ENCODE measurements around the gene EDC4.
"Not testable (repeated sequence)": the region's sequence is repeated elsewhere in the genome, so short reads cannot be mapped to it uniquely, and the experiment has no call there.

EDC4 gene

DNA sequence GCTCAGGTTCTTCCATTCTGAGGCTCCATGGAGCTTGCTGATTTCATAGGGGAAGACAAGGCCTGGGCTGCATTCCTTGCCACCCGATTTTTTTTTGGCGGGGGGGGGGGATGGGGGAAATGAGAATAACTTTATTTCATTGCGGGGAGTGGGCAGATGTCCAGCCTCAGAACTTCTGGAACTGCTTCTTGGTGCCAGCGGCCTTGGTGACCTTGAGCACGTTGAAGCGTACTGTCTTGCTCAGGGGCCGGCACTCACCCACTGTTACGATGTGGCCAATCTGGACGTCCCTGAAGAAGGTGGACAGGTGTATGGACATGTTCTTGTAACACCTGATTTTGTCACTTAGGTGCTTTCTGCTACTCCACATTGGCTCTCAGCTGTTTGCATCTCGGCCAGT lies 17.1 kb upstream of the EDC4 start:
- no peak for DNase-seq

DNA sequence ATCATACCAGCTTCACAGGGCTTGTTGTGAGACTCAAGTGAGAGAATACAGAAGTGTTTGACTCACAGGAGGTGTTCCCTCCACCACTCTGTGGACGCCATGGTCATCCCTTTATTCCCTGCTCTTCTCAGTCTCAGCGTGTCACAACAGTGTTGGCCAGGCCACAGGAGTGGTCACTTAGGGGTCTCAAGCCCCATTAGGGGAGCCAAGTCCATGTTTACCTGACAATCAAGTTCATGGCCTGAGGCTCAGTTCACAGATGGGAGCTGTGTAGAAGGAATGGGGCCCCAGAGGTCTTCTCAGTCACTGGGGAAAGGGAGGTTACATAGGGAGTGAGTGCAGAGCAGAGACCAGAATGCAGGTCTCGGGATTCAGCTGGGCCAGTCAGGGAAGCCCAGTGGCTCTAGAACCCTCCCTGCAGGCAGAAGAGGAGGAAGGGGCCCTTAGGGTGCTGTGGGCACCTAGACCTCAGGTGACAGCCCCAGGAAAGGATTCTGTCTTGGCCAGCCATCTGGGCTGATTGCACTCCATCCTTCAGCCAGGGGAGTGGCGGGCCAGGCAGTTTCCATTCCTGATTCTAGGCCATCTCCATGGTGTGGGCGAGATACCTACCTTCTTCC lies 15.8 kb upstream of the EDC4 start:
- DNase-seq: no peak

DNA sequence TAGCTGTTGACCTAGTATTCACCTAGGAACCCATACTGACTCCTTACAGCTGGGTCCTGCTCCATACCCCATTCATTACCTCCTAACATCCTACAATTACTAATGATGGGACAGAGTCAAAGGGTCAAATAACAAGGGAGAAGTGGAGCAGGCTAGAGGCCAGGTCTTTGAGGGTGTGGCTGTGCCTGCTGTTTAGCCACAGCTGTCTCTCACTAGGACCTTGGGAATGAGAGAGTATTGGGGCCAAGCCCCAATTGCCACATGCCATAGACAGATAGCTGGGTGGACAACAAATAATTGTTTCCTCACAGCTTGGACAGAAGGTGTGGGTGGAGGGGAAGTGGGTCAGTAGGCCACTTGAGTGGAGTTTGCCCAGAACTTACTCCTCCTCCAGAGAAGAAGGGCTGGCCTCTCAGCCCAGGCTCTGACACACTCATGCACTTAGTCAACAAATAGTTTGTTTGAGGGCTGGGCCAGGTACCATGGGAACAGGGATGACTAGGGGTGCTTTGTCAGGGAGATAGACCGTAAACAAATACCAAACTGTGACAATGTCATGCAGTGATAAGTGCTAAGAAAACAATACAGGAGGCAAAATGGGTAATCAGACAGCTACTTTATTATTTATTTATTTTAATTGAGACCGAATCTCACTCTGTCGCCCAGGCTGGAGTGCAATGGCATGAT lies 15.2 kb upstream of the EDC4 start:
- DNase-seq: peak; percentile 15

DNA sequence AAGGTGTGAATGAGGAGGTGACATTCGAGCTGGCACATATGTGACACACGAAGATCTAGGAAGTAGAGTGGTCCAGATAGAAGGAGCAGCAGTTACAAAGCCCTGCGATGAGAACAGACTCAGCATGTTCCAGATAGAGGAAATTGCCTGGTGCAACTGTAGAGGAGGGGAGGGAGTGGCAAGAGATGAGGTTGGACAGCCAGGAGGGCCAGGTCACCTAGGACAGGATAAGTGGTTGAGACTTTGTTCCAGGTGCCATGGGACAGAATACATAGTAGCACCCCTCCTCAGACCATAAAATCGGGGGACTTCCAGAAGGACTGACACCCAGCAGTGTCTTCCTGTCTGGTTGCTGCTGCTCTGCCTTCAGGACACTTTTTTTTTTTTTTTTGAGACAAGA lies 14.4 kb upstream of the EDC4 start:
- DNase-seq: no peak

DNA sequence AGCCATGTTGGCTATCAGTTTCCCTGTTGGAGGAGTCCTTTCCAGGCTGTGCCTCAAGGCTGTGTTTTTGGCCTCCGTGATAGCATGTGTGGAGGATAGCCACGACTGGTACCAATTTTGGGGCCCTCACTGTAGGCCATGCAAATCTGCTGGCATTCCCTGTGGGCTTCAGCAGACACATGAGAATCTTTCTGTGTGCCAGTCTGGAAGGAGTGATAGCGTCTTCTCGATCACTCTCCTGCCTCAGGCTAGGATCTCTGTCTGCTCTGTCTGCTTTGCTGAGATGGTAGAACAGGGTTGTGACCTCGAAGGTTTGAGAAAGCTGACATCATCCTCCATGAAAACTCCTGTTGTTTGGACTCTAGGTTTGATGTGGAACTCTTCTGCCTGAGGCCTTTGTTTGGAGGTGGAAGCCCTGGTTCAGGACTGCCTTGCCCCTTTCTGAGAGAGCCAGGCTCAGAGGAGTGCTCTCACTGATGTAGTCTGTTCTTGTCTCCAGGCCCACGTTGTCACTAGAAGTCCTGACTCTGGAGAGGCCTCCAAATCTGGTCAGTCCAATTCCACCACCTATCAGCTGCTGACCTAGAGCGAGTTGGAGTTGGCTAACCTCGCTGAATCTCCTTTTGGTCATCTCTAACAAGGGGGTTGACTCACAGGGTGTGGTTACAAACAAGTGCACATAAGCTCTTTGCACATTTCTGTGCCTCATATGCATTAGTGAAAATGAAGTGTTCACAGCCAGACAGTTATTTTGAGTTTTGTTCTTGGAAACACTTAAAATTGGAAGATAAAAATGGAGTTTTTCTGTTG lies 12.1 kb upstream of the EDC4 start:
- DNase-seq: peak; percentile 47

DNA sequence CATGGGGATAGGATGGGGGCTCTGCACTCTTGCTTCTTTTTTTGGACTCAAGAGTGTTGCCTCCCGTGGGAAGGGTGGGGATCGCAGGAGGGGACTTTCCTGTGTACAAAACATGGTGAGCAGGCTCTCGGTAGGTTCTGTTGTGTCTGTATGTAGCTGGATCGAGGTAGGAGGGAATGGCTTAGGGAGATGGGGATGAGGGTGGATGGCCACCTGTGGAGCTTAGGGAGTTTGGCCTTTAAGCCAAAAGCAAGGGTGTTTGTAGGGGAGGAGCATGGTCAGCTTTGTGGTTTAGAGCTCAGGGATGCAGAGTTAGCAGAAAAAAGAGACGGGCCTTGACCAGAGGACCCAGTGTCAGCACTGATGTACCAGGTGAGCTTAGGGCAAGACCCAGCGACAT lies 11.0 kb upstream of the EDC4 start:
- DNase-seq: no peak

DNA sequence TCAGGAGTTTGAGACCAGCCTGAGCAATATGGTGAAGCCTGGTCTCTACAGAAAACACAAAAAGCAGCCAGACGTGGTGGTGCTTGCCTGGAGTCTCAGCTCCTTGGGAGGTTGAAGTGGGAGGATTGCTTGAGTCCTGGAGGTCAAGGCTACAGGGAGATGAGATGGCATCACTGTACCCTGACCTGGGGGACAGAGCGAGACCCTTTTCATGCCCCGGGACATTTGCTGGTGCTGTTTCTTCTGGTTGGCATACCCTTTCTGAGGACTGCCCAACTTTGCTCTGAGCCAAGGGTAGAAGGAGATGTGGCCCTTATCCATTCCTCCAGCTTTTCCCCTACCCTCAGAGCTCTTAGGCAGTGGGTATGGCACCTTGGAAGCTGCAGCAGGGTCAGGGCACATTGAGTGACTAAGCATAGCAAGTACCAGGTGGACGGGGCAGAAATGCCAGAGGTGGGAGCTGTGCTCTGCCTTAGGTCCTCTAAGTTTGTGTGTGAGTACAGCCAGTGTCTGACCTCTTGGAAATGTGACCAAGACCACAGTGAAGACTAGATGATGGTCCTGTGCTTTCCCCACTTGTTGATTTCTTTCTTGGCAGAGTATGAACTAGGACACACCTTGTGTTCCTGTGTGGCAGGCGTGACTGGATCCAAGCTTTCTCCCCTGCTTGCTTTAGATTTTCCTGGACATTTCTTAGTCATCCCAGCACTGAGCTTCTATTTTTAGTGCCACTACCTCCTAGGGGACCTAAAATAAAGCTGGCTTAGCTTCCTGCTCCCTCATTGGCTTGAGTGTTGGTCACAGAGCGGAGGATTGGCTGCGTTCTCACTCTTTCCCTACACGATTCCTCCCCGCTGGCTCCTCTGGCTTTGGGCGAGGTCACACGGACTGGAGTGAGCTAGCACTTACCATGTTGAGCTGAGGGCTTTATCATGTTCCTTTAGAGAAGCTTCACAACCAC lies 9.9 kb upstream of the EDC4 start:
- no peak for DNase-seq

DNA sequence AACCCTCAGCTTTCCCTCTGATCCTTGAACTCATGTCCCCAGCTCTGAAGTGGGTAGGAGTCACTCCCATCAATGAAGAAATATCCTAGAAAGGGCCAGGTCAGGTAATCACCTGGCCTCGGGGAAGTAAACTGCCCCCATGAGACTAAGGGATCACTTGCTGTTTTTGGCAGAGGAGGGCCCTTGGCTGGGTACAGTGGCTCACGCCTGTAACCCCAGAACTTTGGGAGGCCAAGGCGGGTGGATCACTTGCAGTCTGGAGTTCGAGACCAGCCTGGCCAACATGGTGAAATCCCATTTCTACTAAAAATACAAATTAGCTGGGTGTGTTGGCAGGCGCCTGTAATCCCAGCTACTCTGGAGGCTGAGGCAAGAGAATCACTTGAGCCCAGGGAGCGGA lies 8.8 kb upstream of the EDC4 start:
- not testable (repeated sequence) for DNase-seq

DNA sequence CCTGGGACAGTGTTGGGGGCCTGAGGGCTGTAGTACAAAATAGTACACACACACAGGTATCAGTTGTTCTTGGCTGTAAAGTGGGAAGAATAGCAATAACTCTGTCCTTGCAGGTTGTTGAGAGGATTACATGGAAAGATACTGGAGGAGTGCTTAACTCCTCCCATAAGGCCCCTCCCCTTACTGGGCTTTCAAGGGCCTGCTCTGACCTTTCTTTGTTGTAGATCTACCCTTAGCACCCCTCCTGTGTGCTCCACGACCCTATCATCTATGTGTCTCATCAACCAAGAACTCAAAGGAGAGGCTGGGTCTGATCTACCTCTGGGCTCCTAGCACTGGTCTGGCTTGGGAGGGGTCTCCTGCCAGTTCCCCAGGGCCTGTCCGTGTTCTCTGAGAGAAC lies 8.3 kb upstream of the EDC4 start:
- DNase-seq: no peak

DNA sequence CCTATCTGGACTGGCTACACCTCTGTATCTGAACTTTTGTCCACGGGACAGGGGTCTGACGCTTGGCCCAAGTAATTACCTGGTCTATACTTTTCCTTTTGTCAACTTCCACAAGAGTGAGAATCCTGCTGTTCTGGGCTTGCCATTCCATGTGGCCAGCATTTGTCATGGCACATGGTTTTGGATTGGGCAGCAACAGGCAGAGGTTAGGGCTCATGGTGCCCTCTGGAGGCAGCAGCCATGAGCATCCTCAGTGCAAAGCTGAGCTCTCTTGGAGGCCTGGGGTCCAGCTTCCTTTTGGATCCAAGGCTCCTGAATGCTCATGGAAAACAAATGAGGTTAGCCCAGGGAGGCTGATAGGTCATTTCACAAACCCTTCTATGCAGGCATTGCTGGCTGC lies 7.5 kb upstream of the EDC4 start:
- peak; percentile 5 for DNase-seq

DNA sequence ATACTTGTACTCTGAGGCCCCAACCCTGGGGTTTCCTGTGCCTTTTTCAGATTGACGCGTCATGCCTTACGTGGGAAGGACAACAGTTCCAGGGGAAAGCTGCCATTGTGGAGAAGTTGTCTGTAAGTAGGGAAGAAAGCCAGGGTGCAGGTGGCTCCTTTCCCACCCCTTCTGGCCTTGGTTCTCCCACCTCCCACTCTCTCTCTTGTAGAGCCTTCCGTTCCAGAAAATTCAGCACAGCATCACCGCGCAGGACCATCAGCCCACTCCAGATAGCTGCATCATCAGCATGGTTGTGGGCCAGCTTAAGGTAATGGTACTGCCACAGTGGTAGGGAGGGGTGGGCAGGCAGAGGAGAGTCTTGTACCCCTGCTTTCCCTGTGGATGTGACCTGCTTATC lies 4.6 kb upstream of the EDC4 start:
- DNase-seq: no peak

DNA sequence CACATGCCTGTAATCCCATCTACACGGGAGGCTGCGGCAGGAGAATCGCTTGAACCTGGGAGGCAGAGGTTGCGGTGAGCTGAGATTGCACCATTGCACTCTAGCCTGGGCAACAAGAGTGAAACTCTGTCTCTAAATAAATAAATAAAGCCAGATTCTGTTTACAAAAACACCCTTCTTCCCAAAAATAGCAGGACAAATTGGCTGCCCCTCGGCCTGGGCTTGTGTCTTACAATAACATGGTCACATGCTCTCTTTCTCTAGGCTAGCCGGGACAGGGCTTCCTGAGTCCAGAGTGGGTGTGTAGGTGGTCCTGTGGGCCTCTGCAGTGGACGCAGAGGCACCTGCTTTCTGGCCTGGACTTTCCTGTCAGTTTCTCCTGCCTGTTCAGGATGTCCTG lies 3.2 kb upstream of the EDC4 start:
- DNase-seq: no peak

DNA sequence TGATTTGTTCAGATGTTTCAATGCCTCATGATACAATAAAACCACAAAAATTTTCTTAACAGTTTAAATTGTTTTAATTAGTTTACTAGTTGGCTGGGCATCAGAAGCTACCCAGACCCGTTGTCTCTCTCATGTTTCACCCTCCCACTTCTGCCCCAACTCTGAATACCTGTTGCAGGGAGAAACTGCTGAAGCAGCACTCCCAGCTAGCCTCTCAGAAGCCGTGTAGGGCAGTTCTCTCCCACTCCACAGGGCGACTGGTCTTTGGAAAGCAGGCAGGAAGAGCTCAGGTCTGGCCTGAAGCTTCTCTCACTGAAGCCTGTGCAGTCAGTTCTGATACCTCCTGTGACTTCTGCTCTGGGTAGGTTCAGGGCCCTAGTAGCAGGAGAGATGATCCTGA lies 1.6 kb upstream of the EDC4 start:
- no peak for DNase-seq

DNA sequence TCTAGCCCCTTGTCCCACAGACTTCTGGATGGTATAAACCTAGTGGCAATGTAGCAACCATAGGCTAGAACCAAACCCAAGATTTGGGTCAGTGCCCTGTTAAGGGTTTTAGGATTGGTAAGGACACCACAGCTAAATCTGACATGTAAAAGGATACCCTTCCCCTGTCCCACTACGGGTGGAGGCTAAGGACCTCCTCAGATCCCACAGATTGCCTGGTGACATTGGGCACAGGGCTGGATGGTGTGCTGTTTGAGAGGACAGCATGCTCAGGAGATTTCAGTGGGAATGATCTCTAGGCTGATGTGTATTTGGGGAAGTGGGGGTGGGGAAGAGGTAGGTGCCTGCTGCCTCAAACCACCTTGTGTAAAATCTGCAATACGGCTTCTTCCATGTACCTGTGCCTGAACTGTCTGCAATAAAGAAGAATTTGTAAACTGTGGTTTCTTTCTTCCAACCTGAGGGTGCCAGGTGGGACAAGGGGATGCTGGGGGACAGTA lies 671 bp upstream of the EDC4 start:
- no peak for DNase-seq

DNA sequence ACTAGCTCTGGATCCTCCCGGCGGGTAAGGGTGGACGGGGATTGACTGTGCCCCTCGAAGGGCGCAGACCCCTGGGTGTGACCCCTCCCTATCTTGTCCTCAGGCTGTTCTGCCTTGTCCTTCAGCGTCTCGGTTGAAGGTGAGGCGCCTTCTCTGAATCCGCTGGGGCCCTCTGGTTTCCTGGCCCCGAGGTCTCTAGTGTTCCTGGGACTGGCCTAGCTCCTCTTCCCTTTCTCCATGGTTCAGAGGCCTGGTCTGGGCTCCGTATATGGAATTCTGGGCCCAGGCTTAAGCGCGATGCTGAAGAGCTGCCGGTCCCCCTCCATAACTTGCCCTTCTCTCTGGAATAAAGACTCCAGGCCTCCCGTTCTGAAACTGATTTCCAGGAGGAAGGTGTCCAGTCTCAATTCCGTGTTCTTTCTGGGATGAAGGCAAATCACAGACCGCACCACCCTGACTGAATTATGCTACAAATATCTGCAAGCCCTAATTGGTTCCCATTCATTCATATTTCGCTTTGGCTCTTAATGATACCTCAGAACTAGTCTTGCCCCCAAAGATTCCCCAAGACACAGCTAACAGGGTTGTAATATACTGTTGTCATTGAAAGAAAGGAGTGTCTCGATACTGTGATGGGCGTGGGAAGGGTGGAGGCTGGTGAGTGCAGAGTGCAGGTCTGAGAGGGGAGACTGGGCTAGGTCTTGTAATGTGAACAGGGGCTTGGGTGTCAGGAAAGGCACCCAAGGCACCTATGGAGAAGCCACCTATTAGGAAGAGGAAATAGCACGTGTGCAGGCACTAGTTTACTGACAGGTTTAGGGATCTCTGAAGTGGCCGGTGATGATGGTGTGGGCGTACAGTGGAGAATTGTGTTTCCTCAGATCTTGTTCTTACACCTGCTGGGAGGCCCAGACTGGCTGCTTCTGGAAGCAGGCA lies 851 bp downstream of the EDC4 start:
- no peak for DNase-seq

DNA sequence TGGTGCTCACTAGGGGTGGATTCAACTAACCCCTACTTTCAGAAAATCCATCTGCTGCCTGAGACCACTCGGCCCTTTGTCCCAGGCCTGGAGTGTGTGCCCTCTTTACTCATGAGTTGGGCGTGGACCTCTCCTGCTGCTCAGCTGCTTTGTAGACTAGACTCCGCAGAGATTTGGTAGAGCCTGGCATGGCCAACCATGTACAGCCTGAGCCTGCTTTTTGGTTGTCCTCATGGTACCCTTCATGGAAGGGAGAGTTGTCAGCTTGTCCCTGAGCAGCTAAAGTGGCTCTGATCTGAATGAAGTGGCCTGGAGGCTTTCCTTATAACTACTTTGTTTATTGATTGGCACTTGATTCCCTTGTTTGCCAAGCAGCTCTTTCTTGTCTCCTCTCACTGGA lies 1.5 kb downstream of the EDC4 start:
- DNase-seq: no peak

DNA sequence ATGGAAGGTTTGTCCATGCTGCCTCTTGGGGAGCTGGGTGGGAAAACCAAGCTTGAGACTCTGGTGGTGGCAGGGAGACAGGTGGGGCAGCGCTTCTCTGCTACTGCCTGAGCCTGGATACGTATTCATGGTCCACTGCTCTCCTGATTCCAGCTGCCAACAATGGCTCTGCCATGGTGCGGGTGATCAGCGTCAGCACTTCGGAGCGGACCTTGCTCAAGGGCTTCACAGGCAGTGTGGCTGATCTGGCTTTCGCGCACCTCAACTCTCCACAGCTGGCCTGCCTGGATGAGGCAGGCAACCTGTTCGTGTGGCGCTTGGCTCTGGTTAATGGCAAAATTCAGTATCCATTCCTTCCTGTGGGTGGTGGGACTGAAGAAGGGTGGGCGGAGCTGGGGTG lies 4.2 kb downstream of the EDC4 start:
- no peak for DNase-seq

DNA sequence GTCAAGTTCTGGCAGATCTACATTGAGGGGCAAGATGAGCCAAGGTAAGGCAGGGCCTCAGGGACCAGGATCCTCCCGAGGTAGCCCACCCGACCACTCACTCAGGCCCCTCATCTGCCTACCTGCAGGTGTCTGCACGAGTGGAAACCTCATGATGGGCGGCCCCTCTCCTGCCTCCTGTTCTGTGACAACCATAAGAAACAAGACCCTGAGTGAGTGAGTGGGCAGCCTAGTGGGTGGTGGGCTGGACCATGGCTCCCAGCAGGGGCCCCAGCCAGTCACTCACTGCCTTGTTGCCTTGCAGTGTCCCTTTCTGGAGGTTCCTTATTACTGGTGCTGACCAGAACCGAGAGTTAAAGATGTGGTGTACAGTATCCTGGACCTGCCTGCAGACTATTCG lies 5.4 kb downstream of the EDC4 start:
- DNase-seq: no peak

DNA sequence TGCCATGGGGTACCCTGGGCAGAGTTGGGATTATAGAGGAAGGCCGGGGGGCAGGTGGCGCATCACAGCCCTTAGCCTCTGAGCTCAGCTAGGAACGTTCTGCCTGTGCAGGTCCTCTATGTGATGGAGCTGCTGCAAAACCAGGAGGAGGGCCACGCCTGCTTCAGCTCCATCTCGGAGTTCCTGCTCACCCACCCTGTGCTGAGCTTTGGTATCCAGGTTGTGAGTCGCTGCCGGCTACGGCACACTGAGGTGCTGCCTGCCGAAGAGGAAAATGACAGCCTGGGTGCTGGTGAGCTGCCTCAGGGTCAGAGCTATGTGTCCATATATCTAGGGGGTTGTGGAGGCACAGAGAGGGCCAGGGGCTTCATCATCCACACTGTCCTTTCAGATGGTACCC lies 6.0 kb downstream of the EDC4 start:
- no peak for DNase-seq

DNA sequence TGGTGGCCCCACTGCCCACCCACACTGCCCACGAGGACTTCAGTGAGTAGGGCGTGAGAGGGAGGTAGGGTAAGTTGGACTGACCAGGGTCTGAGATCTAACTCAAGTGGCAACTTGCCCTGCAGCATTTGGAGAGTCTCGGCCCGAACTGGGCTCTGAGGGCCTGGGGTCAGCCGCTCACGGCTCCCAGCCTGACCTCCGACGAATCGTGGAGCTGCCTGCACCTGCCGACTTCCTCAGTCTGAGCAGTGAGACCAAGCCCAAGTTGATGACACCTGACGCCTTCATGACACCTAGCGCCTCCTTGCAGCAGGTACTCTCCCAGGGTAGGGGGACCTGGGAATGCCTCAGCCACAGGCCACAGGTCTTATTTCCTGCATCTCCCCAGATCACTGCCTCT lies 6.6 kb downstream of the EDC4 start:
- DNase-seq: no peak

DNA sequence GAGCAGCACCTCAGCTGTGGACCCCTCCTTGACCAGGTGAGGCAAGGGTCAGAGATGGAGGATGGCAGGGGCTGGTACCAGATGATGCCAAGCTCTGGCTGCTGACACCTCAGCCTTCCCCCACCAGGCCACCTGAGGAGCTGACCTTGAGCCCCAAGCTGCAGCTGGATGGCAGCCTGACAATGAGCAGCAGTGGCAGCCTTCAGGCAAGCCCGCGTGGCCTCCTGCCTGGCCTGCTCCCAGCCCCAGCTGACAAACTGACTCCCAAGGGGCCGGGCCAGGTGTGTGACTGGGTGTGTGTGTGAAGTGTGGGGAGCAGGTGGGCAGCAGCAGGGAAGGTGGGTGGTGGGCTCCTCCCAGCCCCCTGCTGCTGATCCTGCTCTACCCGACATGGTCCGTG lies 7.1 kb downstream of the EDC4 start:
- no peak for DNase-seq

DNA sequence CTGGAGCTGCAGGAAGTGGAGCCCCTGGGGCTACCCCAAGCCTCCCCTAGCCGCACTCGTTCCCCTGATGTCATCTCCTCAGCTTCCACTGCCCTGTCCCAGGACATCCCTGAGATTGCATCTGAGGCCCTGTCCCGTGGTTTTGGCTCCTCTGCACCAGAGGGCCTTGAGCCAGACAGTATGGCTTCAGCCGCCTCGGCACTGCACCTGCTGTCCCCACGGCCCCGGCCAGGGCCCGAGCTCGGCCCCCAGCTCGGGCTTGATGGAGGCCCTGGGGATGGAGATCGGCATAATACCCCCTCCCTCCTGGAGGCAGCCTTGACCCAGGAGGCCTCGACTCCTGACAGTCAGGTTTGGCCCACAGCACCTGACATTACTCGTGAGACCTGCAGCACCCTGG lies 7.7 kb downstream of the EDC4 start:
- no peak for DNase-seq

Measured in MV-4-11 (cell line).